Frontal cortex (tissue), 4 donors: ENCODE measurements around the gene ESYT3. TPM values are rescaled to one million over a fixed set of nuclear protein-coding genes. Genes with fewer than 3 reads are reported as not detected.
A peak's percentile ranks its signal among the peaks of the same experiment; 100 is the strongest.

ENCODE experiments used
- DNase-seq, 2 donors: peaks; one replicate each; pipeline ENCODE4 v3.0.0; 2012; ENCODE audit warnings: low spot score in 2 of 2
- FAIRE-seq: peaks from 2 replicates; lab custom pipeline; 2012; peaks lifted over from hg19 to GRCh38; lab: Jason Lieb, UNC
- total RNA-seq: library from RNA; depleted of rRNA; stranded (reverse); fragments of >200 nt; gene quantifications from one replicate; pipeline ENCODE4 v1.2.3, GENCODE V29; 2014
- donor health status: control.
- donor health status: control.
- donor health status: control.

Gene ESYT3
- total RNA-seq, 1 donor from 2014 or later: 0.41 TPM

GRCh38 chr3:138458774-138459499, 24.5 kb downstream of the ESYT3 start:
- DNase-seq (no peak), FAIRE-seq (no peak)

DNA sequence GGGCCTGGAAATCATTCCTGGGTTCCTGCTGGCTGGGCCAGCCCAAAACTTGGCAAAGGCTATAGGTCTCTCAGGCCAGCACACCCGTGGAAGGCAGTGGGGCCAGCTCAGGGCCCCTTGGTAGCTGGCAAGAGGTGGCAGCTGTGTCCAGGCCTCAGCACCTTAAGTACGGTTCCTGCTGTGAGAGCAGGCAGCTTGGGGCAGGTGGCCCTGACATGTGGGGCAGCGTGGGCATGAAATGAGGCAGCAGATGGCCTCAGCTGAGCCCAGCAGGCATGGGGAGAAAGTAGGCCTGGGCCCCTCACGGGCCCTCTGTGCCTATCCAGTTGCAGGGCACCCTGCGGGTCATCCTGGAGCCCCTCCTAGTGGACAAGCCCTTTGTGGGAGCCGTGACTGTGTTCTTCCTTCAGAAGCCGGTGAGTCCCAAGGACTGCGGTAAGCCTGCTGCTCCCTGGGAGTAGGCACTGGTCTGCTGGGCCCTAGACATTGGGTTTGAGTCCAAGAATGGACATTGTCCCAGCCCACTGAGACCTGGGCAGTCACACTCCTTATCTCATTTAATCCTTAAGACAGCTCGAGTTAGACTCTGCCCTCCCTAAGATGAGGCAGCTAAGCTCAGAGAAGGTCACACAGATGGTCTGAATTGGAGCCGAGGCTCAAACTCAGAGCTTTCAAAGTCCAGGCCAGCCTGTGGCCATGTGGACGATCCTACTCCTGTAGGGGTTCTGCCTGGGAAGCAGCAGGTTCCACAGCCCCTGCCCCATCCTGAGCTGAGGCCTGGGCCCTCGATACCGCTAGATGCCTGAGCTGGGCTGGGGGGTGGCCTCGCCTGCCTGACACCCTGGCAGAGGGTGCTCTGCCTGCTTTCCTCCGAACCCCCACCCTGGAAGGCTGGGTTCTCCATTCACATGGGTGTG, 25.5 kb downstream of the ESYT3 start:
- FAIRE-seq: no peak
- DNase-seq: no peak

DNA sequence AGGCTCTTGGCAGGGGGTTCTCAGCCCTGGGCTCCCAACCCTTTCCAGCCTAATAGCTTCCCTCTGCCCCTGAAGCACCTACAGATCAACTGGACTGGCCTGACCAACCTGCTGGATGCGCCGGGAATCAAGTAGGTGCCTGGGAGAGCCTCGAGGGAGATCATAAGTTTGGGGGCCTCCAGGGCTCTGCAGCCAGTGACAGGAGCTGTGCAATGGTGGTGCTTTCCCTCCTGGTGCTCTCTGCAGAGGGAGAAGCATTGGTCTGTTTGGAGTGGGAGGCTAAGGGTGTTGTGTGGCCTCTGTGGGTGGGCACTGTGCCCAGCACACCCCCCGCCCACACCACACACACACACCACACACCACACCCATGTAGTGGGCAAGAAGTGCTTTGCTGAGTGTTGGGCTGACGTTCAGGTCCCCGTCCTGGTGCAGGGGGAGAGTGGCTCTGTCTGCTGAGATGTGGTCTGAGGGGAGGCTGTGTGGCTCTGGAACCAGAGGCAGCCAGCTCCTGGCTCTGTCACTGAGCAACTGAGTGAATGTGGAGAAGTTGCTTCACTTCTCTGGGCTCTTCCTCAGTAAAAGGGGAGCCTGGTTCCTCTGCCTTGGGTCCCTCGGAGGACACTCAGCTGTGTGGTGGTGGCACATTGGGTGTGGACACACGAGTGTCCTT, 26.3 kb downstream of the ESYT3 start:
- DNase-seq (no peak), FAIRE-seq (no peak)

DNA sequence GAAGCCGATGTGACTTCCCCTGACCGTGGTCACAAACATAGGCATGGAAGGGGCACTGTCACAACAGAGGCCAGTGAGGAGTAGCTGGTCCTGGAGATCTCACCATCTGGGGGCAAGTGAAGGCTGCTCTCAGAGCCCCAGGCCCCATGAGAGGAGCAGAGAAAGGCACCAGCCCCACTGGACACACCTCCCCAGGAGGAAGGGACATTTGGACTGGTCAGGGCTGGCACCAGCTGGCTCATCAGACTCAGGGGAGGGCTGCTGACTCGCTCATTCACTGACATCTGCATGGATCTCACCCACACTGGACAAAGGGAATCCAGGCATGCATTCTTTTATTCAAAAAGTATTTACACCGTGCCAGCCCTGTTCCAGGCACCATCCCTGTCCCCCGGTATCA, 26.8 kb downstream of the ESYT3 start:
- no peak for DNase-seq
- FAIRE-seq: no peak

GRCh38 chr3:138461896-138462295, 27.5 kb downstream of the ESYT3 start:
- FAIRE-seq (no peak), DNase-seq (no peak)

- FAIRE-seq (no peak), DNase-seq (no peak)
Observed at GRCh38 chr3:138463724-138464490, 29.5 kb downstream of the ESYT3 start.

- FAIRE-seq (no peak), DNase-seq (no peak)
Observed at GRCh38 chr3:138464491-138464860, 30.1 kb downstream of the ESYT3 start.

DNA sequence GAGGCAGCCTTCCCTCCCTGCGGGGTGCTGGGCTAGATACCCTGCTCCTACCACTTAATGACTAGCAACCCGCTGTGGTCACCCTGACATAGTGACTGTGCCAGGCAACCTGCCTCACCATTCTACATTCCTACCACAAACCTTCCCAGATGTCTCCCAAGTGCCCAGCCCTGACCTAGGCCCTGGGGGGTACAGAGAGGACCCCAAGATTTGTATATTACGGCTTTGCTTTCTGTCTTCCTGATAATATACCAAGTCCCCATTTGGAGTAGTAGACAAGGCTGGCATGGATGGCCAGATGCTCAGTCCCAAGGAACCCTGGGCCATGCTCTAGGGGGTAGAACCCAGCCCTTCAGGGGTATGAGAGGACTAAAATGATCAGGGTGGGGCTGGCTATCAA, 31.0 kb downstream of the ESYT3 start:
- FAIRE-seq (no peak), DNase-seq (no peak)

- FAIRE-seq (no peak), DNase-seq (no peak)
Observed at GRCh38 chr3:138465925-138466324, 31.5 kb downstream of the ESYT3 start.

DNA sequence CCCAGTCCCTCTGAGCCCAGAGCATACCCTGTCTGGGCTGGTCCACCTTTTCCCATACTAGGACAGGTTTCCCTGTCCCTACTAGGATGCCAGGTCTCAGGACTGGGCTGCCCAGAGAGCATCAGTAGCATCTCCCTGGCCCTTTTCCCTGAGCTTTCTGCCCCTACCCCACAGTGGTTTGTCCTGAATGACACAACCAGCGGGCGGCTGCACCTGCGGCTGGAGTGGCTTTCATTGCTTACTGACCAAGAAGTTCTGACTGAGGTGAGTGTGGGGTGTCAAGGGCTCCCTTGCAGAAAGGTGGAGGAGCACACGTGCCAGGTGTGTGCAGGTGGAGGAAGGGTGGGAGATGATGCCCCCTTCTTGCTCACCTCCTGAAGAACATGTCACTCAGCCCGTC, 33.5 kb downstream of the ESYT3 start:
- DNase-seq: no peak
- no peak for FAIRE-seq

DNA sequence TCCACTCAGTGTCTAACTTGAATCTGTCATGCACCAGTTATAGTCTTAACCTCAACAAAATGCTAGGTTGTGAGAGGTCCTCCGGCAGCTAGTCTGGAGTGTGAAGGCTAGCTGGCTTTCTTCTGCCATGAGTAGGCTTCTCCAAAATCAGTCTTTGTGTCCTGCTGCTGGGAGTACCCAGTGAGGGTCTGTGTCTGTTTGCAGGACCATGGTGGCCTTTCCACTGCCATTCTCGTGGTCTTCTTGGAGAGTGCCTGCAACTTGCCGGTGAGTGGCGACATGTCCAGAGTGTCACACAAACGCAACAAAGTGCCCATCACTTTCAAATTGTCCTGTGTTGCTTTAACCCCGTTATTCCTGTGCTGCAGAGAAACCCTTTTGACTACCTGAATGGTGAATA, 34.0 kb downstream of the ESYT3 start:
- DNase-seq (no peak), FAIRE-seq (no peak)

GRCh38 chr3:138468886-138469285, 34.5 kb downstream of the ESYT3 start:
- DNase-seq: no peak

GRCh38 chr3:138469874-138470273, 35.5 kb downstream of the ESYT3 start:
- DNase-seq (no peak), FAIRE-seq (no peak)

More at GRCh38 chr3:138468886-138469285, 34.5 kb downstream of the ESYT3 start:
- no peak for FAIRE-seq

GRCh38 chr3:138470687-138471086, 36.3 kb downstream of the ESYT3 start:
- DNase-seq (no peak), FAIRE-seq (no peak)

DNA sequence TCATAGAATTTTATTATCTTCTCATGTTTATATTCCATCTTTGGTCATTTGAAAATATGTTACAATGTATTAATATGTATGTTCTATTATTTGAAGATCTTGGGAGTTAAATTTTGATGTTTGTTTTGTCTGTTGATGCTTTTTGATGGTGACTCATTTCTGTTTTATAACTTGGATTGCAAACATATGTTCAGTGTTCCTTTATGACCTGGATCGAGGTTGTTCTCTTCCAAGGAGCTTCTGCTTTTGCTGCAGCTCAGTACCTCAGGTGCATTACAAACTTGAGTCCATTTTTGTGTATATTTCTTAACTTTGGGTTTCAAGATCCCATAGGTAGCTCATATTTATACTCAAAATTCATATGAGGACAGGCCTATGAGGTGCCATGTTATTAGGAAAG, 37.1 kb downstream of the ESYT3 start:
- peak; percentile 64 for FAIRE-seq
- no peak for DNase-seq

- FAIRE-seq: no peak
Observed at GRCh38 chr3:138472141-138472825, 37.9 kb downstream of the ESYT3 start.

DNA sequence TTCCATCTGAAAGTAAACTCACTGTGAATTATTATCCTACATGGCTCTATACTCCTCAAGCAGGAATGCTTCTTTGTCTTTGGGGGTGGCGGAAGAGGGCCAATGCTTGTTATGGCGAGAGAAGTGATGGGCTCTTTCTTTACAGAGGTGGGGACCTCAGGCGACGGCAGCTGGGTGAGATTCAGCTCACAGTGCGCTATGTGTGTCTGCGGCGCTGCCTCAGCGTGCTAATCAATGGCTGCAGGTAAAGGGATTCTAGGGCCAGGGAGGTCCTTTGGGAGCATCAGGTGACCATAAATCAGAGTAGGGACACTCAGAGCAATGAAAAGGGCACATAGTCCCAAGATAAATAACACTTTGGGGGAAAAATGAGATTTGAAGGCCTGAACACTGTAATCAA, 39.0 kb downstream of the ESYT3 start:
- FAIRE-seq (no peak), DNase-seq (no peak)

More at GRCh38 chr3:138472141-138472825, 37.9 kb downstream of the ESYT3 start:
- DNase-seq: no peak

GRCh38 chr3:138474163-138474562, 39.7 kb downstream of the ESYT3 start:
- no peak for DNase-seq
- no peak for FAIRE-seq

DNA sequence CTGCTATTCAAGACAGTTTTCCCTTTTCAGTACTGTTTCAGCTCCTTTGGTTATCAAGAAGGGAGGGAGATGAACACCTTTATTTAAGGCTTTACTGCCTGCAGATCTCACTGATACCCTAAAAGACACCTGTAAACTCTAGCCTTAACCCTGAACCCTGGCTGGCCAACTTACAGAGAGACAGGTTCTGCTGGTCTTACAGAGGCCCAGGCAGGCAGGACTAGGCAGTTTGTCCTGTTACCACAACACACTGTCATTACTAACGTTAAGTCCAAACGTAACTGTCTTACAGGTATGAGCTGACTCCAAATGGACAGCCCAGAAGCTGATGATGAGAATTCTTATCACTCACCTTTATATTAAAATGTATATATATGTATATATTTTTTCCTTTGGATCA, 42.1 kb downstream of the ESYT3 start:
- DNase-seq (no peak), FAIRE-seq (no peak)
